WTC11 (cell line): ENCODE data around the gene TGM2.

ENCODE experiments used
- CBFB ChIP-seq: sonication (generic); formaldehyde crosslinking; IDR thresholded peaks from 2 replicates; pipeline ENCODE4 v1.8.1; 2022; ENCODE audit warnings: mild to moderate bottlenecking, low read depth, missing genetic modification reagents
- CREM ChIP-seq: sonication (generic); formaldehyde crosslinking; IDR thresholded peaks from 2 replicates; pipeline ENCODE4 v1.8.1; 2022; ENCODE audit warnings: mild to moderate bottlenecking, missing genetic modification reagents, moderate library complexity
- ESRRA ChIP-seq: sonication (generic); formaldehyde crosslinking; IDR thresholded peaks from 2 replicates; pipeline ENCODE4 v1.8.1; 2022; ENCODE audit warnings: mild to moderate bottlenecking, missing genetic modification reagents, borderline replicate concordance
- ETV6 ChIP-seq: sonication (generic); formaldehyde crosslinking; IDR thresholded peaks from 2 replicates; pipeline ENCODE4 v1.8.1; 2022; ENCODE audit warnings: mild to moderate bottlenecking, missing genetic modification reagents
- ZNF138 ChIP-seq: sonication (generic); formaldehyde crosslinking; conservative IDR thresholded peaks from 2 replicates; pipeline ENCODE4 v1.8.1; 2022; ENCODE audit warnings: mild to moderate bottlenecking, moderate library complexity, missing genetic modification reagents
- ZNF232 ChIP-seq: sonication (generic); formaldehyde crosslinking; IDR thresholded peaks from 2 replicates; pipeline ENCODE4 v1.8.0; 2022; ENCODE audit warnings: mild to moderate bottlenecking, missing genetic modification reagents
- ZNF416 ChIP-seq: fragments of 250-450 bp; sonication (Bioruptor Pico); IDR thresholded peaks from 2 replicates; pipeline ENCODE4 v1.9.0; 2021; ENCODE audit warnings: mild to moderate bottlenecking, inconsistent platforms
- TF ChIP-seq, protein P1 (sequence below): fragments of 200-600 bp; IDR thresholded peaks from 2 replicates; pipeline ENCODE4 v1.8.0; 2022; ENCODE audit warnings: antibody characterized with exemption
- TF ChIP-seq, protein P2 (sequence below): fragments of 250-450 bp; sonication (Bioruptor Pico); IDR thresholded peaks from 2 replicates; pipeline ENCODE4 v1.9.0; 2021; ENCODE audit warnings: mild to moderate bottlenecking
- TF ChIP-seq, protein P3 (sequence below): sonication (generic); formaldehyde crosslinking; IDR thresholded peaks from 2 replicates; pipeline ENCODE4 v1.8.0; 2022; ENCODE audit warnings: mild to moderate bottlenecking, missing genetic modification reagents
- TF ChIP-seq, protein P4 (sequence below): sonication (generic); formaldehyde crosslinking; IDR thresholded peaks from 2 replicates; pipeline ENCODE4 v1.8.1; 2023; ENCODE audit warnings: mild to moderate bottlenecking, missing genetic modification reagents, moderate library complexity
- TF ChIP-seq, protein P5 (sequence below): sonication (generic); formaldehyde crosslinking; IDR thresholded peaks from 2 replicates; pipeline ENCODE4 v1.8.1; 2022; ENCODE audit warnings: low read depth, missing genetic modification reagents, borderline replicate concordance
- TF ChIP-seq, protein P6 (sequence below): sonication (generic); formaldehyde crosslinking; IDR thresholded peaks from 2 replicates; pipeline ENCODE4 v1.8.1; 2023; ENCODE audit warnings: mild to moderate bottlenecking, moderate library complexity, missing genetic modification reagents

DNA sequence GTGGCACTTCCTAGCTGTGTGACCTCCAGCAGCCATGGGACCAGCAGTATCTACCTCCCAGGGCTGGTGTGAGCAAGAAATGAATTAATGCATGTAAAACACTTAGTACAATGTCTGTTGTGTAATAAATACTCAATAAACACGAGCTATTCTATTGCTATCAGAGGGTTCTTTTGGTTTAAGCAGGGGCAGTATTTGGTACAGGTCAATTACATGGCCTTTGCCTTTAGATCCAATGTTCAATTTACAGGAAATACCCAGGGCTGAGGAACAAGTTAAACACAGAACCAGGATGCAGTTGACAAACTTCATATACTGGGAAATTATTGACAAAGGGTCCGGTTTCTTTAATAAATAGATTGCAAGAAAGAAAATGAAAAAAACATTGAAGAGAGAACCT lies 2.9 kb downstream of the TGM2 start:
- TF ChIP-seq, protein P1, sequence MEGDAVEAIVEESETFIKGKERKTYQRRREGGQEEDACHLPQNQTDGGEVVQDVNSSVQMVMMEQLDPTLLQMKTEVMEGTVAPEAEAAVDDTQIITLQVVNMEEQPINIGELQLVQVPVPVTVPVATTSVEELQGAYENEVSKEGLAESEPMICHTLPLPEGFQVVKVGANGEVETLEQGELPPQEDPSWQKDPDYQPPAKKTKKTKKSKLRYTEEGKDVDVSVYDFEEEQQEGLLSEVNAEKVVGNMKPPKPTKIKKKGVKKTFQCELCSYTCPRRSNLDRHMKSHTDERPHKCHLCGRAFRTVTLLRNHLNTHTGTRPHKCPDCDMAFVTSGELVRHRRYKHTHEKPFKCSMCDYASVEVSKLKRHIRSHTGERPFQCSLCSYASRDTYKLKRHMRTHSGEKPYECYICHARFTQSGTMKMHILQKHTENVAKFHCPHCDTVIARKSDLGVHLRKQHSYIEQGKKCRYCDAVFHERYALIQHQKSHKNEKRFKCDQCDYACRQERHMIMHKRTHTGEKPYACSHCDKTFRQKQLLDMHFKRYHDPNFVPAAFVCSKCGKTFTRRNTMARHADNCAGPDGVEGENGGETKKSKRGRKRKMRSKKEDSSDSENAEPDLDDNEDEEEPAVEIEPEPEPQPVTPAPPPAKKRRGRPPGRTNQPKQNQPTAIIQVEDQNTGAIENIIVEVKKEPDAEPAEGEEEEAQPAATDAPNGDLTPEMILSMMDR, result no peak
- no peak for TF ChIP-seq ESRRA (CRISPR knock-in tag)
- TF ChIP-seq ZNF232, result no peak
- no peak for TF ChIP-seq CBFB (CRISPR knock-in tag)
- TF ChIP-seq, protein P2, sequence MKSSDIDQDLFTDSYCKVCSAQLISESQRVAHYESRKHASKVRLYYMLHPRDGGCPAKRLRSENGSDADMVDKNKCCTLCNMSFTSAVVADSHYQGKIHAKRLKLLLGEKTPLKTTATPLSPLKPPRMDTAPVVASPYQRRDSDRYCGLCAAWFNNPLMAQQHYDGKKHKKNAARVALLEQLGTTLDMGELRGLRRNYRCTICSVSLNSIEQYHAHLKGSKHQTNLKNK, result no peak
- TF ChIP-seq, protein P3, sequence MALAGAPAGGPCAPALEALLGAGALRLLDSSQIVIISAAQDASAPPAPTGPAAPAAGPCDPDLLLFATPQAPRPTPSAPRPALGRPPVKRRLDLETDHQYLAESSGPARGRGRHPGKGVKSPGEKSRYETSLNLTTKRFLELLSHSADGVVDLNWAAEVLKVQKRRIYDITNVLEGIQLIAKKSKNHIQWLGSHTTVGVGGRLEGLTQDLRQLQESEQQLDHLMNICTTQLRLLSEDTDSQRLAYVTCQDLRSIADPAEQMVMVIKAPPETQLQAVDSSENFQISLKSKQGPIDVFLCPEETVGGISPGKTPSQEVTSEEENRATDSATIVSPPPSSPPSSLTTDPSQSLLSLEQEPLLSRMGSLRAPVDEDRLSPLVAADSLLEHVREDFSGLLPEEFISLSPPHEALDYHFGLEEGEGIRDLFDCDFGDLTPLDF, result no peak
- TF ChIP-seq ZNF138 (CRISPR knock-in tag), result no peak
- no peak for TF ChIP-seq ETV6 (CRISPR knock-in tag)
- TF ChIP-seq, protein P4, sequence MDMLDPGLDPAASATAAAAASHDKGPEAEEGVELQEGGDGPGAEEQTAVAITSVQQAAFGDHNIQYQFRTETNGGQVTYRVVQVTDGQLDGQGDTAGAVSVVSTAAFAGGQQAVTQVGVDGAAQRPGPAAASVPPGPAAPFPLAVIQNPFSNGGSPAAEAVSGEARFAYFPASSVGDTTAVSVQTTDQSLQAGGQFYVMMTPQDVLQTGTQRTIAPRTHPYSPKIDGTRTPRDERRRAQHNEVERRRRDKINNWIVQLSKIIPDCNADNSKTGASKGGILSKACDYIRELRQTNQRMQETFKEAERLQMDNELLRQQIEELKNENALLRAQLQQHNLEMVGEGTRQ, result no peak
- TF ChIP-seq, protein P5, sequence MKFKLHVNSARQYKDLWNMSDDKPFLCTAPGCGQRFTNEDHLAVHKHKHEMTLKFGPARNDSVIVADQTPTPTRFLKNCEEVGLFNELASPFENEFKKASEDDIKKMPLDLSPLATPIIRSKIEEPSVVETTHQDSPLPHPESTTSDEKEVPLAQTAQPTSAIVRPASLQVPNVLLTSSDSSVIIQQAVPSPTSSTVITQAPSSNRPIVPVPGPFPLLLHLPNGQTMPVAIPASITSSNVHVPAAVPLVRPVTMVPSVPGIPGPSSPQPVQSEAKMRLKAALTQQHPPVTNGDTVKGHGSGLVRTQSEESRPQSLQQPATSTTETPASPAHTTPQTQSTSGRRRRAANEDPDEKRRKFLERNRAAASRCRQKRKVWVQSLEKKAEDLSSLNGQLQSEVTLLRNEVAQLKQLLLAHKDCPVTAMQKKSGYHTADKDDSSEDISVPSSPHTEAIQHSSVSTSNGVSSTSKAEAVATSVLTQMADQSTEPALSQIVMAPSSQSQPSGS (CRISPR knock-in tag), result no peak
- no peak for TF ChIP-seq ZNF416 (CRISPR knock-in tag)
- no peak for TF ChIP-seq CREM (CRISPR knock-in tag)
- TF ChIP-seq, protein P6, sequence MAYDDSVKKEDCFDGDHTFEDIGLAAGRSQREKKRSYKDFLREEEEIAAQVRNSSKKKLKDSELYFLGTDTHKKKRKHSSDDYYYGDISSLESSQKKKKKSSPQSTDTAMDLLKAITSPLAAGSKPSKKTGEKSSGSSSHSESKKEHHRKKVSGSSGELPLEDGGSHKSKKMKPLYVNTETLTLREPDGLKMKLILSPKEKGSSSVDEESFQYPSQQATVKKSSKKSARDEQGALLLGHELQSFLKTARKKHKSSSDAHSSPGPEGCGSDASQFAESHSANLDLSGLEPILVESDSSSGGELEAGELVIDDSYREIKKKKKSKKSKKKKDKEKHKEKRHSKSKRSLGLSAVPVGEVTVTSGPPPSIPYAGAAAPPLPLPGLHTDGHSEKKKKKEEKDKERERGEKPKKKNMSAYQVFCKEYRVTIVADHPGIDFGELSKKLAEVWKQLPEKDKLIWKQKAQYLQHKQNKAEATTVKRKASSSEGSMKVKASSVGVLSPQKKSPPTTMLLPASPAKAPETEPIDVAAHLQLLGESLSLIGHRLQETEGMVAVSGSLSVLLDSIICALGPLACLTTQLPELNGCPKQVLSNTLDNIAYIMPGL (CRISPR knock-in tag), result no peak
